ENCODE measurements around the gene NKX1-1.

Gene NKX1-1

DNA sequence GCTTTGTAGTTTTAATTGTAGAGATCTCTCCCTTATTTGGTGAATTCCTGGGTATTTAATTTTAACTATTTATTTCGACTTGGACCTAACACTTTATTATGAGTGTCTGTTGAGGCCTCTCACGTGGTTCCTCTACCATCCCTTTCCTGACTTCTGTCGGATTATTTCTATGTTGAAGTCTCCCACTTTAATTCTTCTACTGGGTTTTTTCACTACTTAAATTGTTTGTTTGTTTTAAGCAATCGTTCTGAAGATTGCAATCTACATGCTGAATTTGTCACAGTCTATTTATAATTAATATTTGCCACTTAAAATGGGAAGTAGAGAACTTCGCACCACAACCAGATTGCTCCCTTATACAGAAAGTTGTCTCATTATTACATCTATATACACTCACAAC, 20.8 kb upstream of the NKX1-1 start:
- Histone ChIP-seq H2AFZ (ENCODE audit: insufficient read depth, low read length, poor library complexity) (no peak overlapping the region), H3K4me2 (ENCODE audit: low read length) (no peak overlapping the region), H4K91ac (ENCODE audit: low read depth, low read length) (no peak overlapping the region), H3K79me1 (ENCODE audit: low read length) (no peaks in the 10 kb centered on the region), H3K27me3 (ENCODE audit: insufficient read depth, low read length) (no peaks in the 10 kb centered on the region), H4K8ac (ENCODE audit: low read depth, low read length) (no peak overlapping the region), H3K23ac (ENCODE audit: low read length) (no peak overlapping the region), H3K4ac (ENCODE audit: low read depth, low read length) (no peak overlapping the region), H3K4me3 (ENCODE audit: low read depth, low read length) (no peak overlapping the region), H3K4me1 (ENCODE audit: control insufficient read depth in 1 of 2, insufficient read depth in 2 of 2, low read length in 2 of 2) (no peaks in the 10 kb centered on the region), H3K9ac (ENCODE audit: low read length) (no peak overlapping the region), H3K14ac (ENCODE audit: low read length) (no peak overlapping the region), H2BK12ac (ENCODE audit: low read length) (no peak overlapping the region), H3K79me2 (ENCODE audit: control insufficient read depth, insufficient read depth, low read length, poor library complexity) (no peaks in the 10 kb centered on the region), H2BK120ac (ENCODE audit: insufficient read depth, low read length, poor library complexity) (no peak overlapping the region), H3K27ac (ENCODE audit: low read depth, low read length) (no peak overlapping the region), H3K18ac (ENCODE audit: low read length) (no peak overlapping the region), H3K36me3 (ENCODE audit: control insufficient read depth in 1 of 2, insufficient read depth in 2 of 2, low read length in 2 of 2) (no peaks in the 10 kb centered on the region), H4K12ac (ENCODE audit: low read depth, low read length) (no peak overlapping the region), H3K9me3 (ENCODE audit: insufficient read depth, low read depth, low read length) (no peaks in the 10 kb centered on the region), H2AK5ac (ENCODE audit: low read length) (no peak overlapping the region), H2BK5ac (ENCODE audit: low read depth, low read length, poor library complexity) (no peak overlapping the region)
- WGBS (ENCODE audit: extremely low coverage, insufficient coverage, insufficient read length), result no CpG with 5 or more reads among the region's 5 CpGs
- no peak for DNase-seq

DNA sequence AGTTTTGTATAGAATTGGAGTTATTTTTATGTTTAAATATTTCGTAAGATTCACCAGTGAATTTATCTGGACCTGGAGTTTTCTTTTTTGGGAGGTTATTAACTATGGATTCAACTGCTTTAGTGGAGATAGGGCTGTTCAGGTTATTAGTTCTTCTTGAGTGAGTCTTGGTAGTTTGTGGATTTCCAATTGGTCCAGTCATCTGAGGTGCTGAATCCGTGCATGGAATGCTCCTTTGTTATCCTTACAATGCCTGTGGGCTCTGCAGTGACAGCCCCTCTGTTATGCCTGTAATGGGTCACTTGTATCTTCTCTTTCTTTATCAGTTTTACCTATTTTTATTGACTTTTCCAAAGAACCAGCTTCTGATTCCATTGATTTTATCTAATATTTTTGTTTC, 15.4 kb upstream of the NKX1-1 start:
- Histone ChIP-seq H2BK120ac (ENCODE audit: insufficient read depth, low read length, poor library complexity) (no peak overlapping the region), H2BK12ac (ENCODE audit: low read length) (no peak overlapping the region), H3K9me3 (ENCODE audit: insufficient read depth, low read depth, low read length) (no peaks in the 10 kb centered on the region), H3K4ac (ENCODE audit: low read depth, low read length) (no peak overlapping the region), H3K4me1 (ENCODE audit: control insufficient read depth in 1 of 2, insufficient read depth in 2 of 2, low read length in 2 of 2) (no peaks in the 10 kb centered on the region), H3K27ac (ENCODE audit: low read depth, low read length) (no peak overlapping the region), H3K4me3 (ENCODE audit: low read depth, low read length) (no peak overlapping the region), H2AFZ (ENCODE audit: insufficient read depth, low read length, poor library complexity) (no peak overlapping the region), H4K91ac (ENCODE audit: low read depth, low read length) (no peak overlapping the region), H4K12ac (ENCODE audit: low read depth, low read length) (no peak overlapping the region), H2AK5ac (ENCODE audit: low read length) (no peak overlapping the region), H3K23ac (ENCODE audit: low read length) (no peak overlapping the region), H3K14ac (ENCODE audit: low read length) (no peak overlapping the region), H3K27me3 (ENCODE audit: insufficient read depth, low read length) (no peaks in the 10 kb centered on the region), H3K79me2 (ENCODE audit: control insufficient read depth, insufficient read depth, low read length, poor library complexity) (no peaks in the 10 kb centered on the region), H4K8ac (ENCODE audit: low read depth, low read length) (no peak overlapping the region), H3K9ac (ENCODE audit: low read length) (no peak overlapping the region), H3K36me3 (ENCODE audit: control insufficient read depth in 1 of 2, insufficient read depth in 2 of 2, low read length in 2 of 2) (no peaks in the 10 kb centered on the region), H2BK5ac (ENCODE audit: low read depth, low read length, poor library complexity) (no peak overlapping the region), H3K4me2 (ENCODE audit: low read length) (no peak overlapping the region), H3K79me1 (ENCODE audit: low read length) (no peaks in the 10 kb centered on the region), H3K18ac (ENCODE audit: low read length) (no peak overlapping the region)
- no CpG with 5 or more reads among the region's 2 CpGs for WGBS (ENCODE audit: extremely low coverage, insufficient coverage, insufficient read length)
- DNase-seq, result no peak

DNA sequence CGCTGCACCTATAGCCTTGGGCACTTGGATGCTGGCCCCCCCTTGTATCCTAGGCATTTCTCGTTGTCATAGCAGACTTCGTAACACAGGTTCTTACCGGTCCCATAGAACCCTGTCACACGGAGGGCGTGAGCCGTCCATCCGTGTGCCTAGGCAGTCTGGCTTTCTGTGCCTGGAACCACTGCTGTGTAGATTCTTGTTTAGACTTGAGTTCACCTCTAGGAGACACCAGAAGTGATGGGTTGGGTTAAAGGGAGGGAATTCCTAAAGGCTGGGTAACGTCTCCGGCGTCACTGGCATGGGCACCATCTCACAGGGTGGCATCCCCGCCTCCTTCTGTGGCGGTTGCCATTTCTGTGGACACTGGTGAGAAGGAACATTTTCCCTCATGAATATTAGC, 13.5 kb upstream of the NKX1-1 start:
- Histone ChIP-seq H3K79me1 (ENCODE audit: low read length) (no peaks in the 10 kb centered on the region), H2BK5ac (ENCODE audit: low read depth, low read length, poor library complexity) (no peak overlapping the region), H3K27me3 (ENCODE audit: insufficient read depth, low read length) (peaks cover 6% of the 10 kb centered on the region), H4K91ac (ENCODE audit: low read depth, low read length) (no peak overlapping the region), H3K4ac (ENCODE audit: low read depth, low read length) (no peak overlapping the region), H3K18ac (ENCODE audit: low read length) (no peak overlapping the region), H3K9ac (ENCODE audit: low read length) (no peak overlapping the region), H3K9me3 (ENCODE audit: insufficient read depth, low read depth, low read length) (peaks cover 4% of the 10 kb centered on the region), H3K36me3 (ENCODE audit: control insufficient read depth in 1 of 2, insufficient read depth in 2 of 2, low read length in 2 of 2) (no peaks in the 10 kb centered on the region), H2AK5ac (ENCODE audit: low read length) (no peak overlapping the region), H3K4me1 (ENCODE audit: control insufficient read depth in 1 of 2, insufficient read depth in 2 of 2, low read length in 2 of 2) (no peaks in the 10 kb centered on the region), H3K27ac (ENCODE audit: low read depth, low read length) (no peak overlapping the region), H2BK120ac (ENCODE audit: insufficient read depth, low read length, poor library complexity) (no peak overlapping the region), H3K4me3 (ENCODE audit: low read depth, low read length) (no peak overlapping the region), H3K14ac (ENCODE audit: low read length) (no peak overlapping the region), H2BK12ac (ENCODE audit: low read length) (no peak overlapping the region), H3K23ac (ENCODE audit: low read length) (no peak overlapping the region), H2AFZ (ENCODE audit: insufficient read depth, low read length, poor library complexity) (no peak overlapping the region), H3K79me2 (ENCODE audit: control insufficient read depth, insufficient read depth, low read length, poor library complexity) (no peaks in the 10 kb centered on the region), H4K8ac (ENCODE audit: low read depth, low read length) (no peak overlapping the region), H4K12ac (ENCODE audit: low read depth, low read length) (no peak overlapping the region), H3K4me2 (ENCODE audit: low read length) (no peak overlapping the region)
- DNase-seq, result no peak
- WGBS (ENCODE audit: extremely low coverage, insufficient coverage, insufficient read length), result no CpG with 5 or more reads among the region's 13 CpGs

DNA sequence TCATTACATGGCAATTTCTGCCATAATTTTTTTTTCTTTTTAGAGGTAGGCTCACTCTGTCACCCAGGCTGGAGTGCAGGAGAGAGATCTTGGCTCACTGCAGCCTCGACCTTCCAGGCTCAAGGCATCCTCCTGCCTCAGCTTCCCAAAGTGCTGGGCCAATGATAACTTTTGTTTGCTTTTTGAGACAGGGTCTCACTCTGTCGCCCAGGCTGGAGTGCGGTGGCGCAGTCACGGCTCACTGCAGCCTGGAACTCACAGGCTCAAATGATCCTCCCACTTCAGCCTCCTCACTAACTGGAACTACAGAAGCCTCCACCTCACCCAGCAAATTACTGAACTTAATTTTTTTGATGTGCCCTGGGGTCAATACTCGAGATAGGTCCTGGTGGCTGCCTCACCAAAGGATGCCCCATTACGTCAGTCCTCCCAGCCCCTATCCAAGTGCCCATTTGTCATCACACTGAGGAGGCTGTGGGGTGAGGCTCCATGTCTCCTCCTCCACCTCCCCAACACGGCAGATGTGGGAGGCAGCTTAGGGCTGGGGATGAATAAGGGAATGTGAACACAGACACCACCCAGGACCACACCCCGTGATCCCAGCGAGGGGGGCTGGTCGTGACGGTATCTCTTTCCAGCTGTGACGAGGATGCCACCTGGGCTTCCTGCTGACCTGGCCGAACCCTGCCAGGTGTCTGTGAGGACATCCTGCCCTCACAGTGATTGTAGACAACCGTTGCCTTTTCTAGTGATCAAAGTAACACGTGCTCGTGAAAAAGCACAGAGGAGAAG, 12.4 kb upstream of the NKX1-1 start:
- Histone ChIP-seq H3K27me3 (ENCODE audit: insufficient read depth, low read length) (peaks cover 10% of the 10 kb centered on the region), H4K8ac (ENCODE audit: low read depth, low read length) (no peak overlapping the region), H2BK5ac (ENCODE audit: low read depth, low read length, poor library complexity) (no peak overlapping the region), H3K27ac (ENCODE audit: low read depth, low read length) (no peak overlapping the region), H3K23ac (ENCODE audit: low read length) (no peak overlapping the region), H2AFZ (ENCODE audit: insufficient read depth, low read length, poor library complexity) (no peak overlapping the region), H2BK120ac (ENCODE audit: insufficient read depth, low read length, poor library complexity) (no peak overlapping the region), H4K12ac (ENCODE audit: low read depth, low read length) (no peak overlapping the region), H3K9ac (ENCODE audit: low read length) (no peak overlapping the region), H2AK5ac (ENCODE audit: low read length) (no peak overlapping the region), H4K91ac (ENCODE audit: low read depth, low read length) (no peak overlapping the region), H3K79me2 (ENCODE audit: control insufficient read depth, insufficient read depth, low read length, poor library complexity) (no peaks in the 10 kb centered on the region), H3K4me1 (ENCODE audit: control insufficient read depth in 1 of 2, insufficient read depth in 2 of 2, low read length in 2 of 2) (no peaks in the 10 kb centered on the region), H3K36me3 (ENCODE audit: control insufficient read depth in 1 of 2, insufficient read depth in 2 of 2, low read length in 2 of 2) (no peaks in the 10 kb centered on the region), H3K4ac (ENCODE audit: low read depth, low read length) (no peak overlapping the region), H3K9me3 (ENCODE audit: insufficient read depth, low read depth, low read length) (peaks cover 7% of the 10 kb centered on the region), H3K14ac (ENCODE audit: low read length) (no peak overlapping the region), H2BK12ac (ENCODE audit: low read length) (no peak overlapping the region), H3K18ac (ENCODE audit: low read length) (no peak overlapping the region), H3K4me3 (ENCODE audit: low read depth, low read length) (no peak overlapping the region), H3K79me1 (ENCODE audit: low read length) (no peaks in the 10 kb centered on the region), H3K4me2 (ENCODE audit: low read length) (no peak overlapping the region)
- no CpG with 5 or more reads among the region's 17 CpGs for WGBS (ENCODE audit: extremely low coverage, insufficient coverage, insufficient read length)
- DNase-seq, result no peak

Data from trophoblast cell (in vitro differentiated cells and primary cell).